GM12865 (cell line): ENCODE data around the gene IER2.
"Not testable (repeated sequence)": the region's sequence is repeated elsewhere in the genome, so short reads cannot be mapped to it uniquely, and the experiment has no call there.

Experiments used
- DNase-seq: peaks from one replicate; pipeline ENCODE4 v3.0.0; 2010; ENCODE audit warnings: low read depth
- H3K4me3 ChIP-seq: 2 replicates; pipeline ENCODE4 v1.5.1; 2011; ENCODE audit warnings: mild to moderate bottlenecking, low read depth, low read length, control low read depth
- CTCF ChIP-seq: IDR thresholded peaks from 2 replicates; pipeline ENCODE4 v1.5.1; 2011; ENCODE audit warnings: low read length, control low read depth, low read depth, inconsistent platforms; ENCODE audit not compliant: insufficient read depth; ENCODE audit errors: missing control alignments

Gene IER2

GRCh38 chr19:13181747-13182388 is 31.7 kb downstream of the IER2 start:
- no peak overlapping the region for H3K4me3 ChIP-seq
- peak; percentile 38 for DNase-seq
- no peak for TF ChIP-seq CTCF

DNA sequence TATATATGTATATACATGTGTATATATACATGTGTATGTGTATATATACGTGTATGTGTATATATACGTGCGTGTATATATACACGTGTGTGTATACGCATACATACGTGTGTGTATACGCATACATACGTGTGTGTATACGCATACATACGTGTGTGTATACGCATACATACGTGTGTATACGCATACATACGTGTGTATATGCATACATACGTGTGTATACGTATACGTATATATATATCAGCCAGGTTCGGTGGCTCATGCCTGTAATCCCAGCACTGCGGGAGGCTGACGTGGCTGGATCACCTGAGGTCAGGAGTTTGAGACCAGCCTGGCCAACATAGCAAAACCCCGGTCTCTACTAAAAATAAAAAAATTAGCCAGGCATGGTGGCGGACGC is 34.7 kb downstream of the IER2 start:
- H3K4me3 ChIP-seq, DNase-seq: not testable (repeated sequence)

DNA sequence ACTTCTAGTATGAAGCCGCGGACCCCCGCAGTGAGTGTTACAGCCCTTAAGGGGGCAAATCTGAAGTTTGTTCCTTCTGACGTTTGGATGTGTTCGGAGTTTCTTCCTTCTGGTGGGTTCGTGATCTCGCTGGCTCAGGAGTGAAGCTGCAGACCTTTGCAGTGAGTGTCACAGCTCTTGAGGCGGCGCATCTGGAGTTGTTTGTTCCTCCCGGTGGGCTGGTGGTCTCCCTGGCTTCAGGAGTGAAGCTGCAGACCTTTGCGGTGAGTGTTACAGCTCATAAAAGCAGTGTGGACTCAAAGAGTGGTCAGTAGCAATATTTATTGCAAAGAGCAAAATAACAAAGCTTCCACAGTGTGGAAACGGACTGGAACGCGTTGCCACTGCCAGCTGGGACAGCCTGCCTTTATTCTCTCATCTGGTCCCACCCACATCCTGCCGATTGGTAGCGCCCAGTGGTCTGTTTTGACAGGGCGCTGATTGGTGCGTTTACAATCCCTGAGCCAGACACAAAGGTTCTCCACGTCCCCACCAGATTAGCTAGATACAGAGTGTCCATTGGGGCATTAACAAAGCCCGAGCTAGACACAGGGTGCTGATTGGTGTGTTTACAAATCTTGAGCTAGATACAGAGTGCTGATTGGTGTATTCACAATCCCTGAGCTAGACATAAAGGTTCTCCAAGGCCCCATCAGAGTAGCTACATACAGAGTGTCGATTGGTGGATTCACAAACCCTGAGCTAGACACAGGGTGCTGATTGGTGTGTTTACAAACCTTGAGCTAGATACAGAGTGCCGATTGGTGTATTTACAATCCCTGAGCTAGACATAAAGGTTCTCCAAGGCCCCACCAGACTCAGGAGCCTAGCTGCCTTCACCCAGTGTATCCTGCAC is 35.8 kb downstream of the IER2 start:
- DNase-seq, H3K4me3 ChIP-seq: not testable (repeated sequence)

DNA sequence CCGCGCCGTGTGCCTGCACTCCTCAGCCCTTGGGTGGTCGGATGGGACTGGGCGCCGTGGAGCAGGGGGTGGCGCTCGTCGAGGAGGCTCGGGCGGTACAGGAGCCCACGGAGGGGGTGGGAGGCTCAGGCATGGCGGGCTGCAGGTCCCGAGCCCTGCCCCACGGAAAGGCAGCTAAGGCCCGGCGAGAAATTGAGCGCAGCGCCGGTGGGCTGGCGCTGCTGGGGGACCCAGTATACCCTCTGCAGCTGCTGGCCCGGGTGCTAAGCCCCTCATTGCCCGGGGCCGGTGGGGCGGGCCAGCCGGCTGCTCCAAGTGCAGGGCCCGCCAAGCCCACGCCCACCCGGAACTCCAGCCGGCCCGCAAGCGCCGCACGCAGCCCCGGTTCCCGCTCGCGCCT is 36.5 kb downstream of the IER2 start:
- H3K4me3 ChIP-seq, DNase-seq: not testable (repeated sequence)

DNA sequence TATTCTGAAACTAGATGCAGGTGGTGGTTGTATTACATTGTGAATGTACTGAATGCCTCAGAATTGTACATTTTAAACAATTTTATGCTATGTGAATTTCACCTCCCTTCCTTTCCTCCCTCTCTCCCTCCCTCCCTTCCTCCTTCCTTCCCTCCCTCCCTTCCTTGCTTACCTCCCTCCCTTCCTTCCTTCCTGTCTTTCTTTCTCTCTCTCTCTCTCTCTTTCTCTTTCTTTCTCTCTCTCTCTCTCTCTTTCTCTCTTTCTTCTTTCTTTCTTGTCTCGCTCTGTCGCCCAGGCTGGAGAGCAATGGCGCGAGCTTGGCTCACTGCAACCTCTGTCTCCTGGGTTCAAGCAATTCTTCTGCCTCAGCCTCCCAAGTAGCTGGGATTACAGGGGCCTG is 37.2 kb downstream of the IER2 start:
- no peak for DNase-seq
- H3K4me3 ChIP-seq, result no peak overlapping the region
- TF ChIP-seq CTCF, result no peak

DNA sequence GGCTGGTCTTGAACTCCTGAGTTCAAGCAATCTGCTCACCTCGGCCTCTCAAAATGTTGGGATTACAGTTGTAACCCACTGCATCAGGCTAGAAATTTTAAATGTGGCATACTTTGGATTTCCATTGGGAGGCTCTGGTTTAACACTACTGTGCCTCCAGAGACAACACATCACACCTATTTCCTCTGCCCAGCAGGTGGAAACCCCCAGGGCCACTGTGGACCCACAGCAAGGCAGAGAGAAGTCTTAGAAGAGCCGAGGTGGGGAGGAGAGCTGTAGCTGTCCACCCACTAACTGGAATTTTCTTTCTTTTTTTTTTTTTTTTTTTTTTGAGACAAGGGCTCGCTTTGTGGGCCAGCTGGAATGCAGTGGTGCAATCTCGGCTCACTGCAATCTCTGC is 39.4 kb downstream of the IER2 start:
- no peak overlapping the region for H3K4me3 ChIP-seq
- DNase-seq, result no peak
- TF ChIP-seq CTCF, result no peak

DNA sequence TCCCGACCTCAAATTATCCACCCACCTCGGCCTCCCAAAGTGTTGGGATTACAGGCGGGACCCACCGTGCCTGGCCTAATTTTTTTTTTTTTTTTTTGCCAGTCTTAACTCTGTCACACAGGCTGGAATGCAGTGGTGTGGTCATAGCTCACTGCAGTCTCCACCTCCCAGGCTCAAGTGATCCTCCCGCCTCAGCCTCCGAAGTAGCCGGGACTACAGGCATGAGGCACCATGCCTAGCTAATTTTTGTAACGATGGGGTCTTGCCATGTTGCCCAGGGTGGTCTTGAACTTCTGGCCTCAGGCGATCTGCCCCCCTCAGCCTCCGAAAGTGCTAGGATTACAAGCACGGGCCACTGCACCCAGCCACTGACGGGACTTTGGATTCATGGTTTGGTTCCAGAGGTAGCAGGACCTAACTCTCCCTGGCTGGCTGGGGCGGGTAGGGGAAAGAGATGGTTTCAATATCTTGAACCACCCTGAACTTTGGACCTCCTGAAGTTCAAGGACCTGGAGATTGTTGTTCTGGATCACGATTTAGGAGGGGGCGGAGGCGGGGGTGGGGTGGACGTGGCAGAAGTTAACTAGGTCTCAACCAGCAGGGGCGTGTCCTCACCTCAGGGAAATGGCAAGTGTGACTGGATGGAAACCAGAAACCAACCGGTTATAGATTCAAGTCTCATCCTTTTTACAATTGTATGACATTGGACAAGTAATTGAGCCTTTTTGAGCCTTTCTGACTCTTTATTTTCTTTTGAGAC is 40.8 kb downstream of the IER2 start:
- no peak overlapping the region for H3K4me3 ChIP-seq
- no peak for TF ChIP-seq CTCF
- DNase-seq, result no peak

- DNase-seq, result peak; percentile 88
- TF ChIP-seq CTCF, result peak; percentile 77
- H3K4me3 ChIP-seq, result no peak overlapping the region
Observed at GRCh38 chr19:13195678-13196077, 45.5 kb downstream of the IER2 start.
